ENCODE results near the gene ABCC3.

ABCC3 gene

DNA sequence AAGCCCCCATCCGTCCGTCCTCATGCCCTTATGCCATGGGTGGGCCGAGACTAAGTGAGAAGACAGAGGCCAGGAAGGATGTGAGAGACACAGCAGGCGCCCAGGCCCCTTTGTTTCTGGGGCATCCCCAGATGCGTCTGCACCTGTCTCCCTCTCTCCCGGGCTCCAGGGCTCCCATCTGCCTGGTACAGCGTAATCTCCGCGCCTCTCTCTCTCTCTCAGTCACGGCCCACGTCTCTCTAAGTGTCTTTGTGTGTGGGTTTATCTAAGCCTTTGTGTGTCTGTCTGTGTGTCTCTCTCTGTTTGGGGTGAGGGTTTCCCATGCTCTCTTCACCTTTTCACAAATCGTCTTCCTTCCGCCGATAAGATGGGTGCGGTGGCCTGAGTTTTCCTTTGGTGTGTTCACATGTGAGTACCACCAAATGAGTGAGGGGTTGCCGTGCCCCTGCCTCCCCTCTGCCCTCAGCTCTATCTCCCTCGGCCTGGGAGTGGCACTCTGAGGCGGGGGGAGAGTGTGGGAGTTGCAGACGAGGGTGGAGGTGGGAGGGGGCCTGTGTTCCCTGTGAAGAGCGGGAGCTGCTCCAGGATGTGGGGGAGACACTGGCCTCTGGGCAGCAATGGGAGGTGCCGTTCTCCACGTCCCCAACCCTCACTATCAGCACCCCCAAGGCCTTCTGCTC lies 25.8 kb upstream of the ABCC3 start:
- DNase-seq, result peak; percentile 91

- DNase-seq, result peak; percentile 20
Observed at GRCh38 chr17:50609380-50610074, 25.2 kb upstream of the ABCC3 start.

GRCh38 chr17:50611634-50612033 lies 23.0 kb upstream of the ABCC3 start:
- DNase-seq, result no peak

GRCh38 chr17:50612281-50612680 lies 22.4 kb upstream of the ABCC3 start:
- DNase-seq, result no peak

GRCh38 chr17:50613007-50613992 lies 21.4 kb upstream of the ABCC3 start:
- no peak for DNase-seq

- DNase-seq, result no peak
Observed at GRCh38 chr17:50614471-50615051, 20.1 kb upstream of the ABCC3 start.

DNA sequence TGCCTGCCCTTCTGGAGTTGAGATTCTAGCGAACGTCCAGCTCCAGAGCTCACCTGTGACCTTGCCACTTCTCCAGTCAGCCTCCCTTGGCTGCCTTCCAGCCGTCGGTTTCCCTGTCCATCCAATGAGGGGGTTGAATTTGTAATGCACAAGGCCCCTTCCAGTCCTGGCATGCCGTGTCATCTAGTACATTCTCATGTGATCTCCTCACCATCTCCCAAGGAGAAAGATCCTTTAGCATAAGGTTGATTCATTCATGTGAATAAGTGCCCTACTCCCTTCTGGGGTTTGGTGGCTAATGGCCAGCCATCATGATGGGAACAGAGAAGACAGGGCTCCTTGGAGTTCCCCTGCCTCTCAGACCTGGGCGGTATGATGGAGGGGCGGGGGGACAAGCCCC lies 18.9 kb upstream of the ABCC3 start:
- DNase-seq, result no peak

GRCh38 chr17:50618300-50618699 lies 16.4 kb upstream of the ABCC3 start:
- DNase-seq, result no peak

GRCh38 chr17:50618941-50619340 lies 15.7 kb upstream of the ABCC3 start:
- no peak for DNase-seq

DNA sequence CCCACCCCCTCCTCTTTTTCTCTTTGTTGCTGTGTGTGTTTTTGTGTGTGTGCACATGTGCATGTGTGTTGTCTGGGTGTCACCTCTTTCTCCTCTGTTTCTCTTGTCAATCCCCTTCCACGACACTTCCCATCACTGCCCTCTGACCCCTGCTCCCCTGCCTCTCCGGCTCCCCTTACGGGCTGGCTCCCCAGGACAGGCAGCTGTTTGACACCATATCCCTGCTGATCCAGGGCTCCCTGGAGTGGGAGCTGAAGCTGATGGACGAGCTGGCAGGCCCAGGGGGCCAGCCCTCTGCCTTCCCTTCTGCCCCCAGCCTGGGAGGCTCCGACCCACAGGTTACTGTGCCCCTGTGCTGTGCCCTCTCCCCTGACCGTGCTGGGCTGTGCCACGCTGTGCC lies 15.2 kb upstream of the ABCC3 start:
- no peak for DNase-seq

DNA sequence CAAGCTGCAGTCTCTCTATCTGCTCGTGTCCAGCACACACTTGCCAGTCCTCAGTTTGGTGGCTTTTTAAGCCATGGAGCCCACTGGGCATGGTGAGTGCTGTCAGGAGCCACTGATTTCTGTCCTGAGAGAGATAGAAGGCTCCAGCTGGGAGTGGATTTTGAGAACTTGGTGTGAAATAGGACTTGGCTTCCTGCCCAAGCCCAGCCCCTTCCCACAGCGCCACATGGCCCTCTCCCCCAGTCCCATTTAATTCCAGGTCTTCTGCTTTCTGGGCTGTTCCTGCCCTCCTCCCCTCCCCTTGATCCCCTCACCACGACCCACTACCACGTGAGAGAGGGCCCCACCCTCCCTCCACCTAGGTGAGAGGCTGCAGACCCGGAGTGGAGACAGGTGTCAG lies 14.4 kb upstream of the ABCC3 start:
- no peak for DNase-seq

- no peak for DNase-seq
Observed at GRCh38 chr17:50620858-50621257, 13.8 kb upstream of the ABCC3 start.

- DNase-seq, result no peak
Observed at GRCh38 chr17:50621574-50622031, 13.1 kb upstream of the ABCC3 start.

GRCh38 chr17:50624321-50624934 lies 10.3 kb upstream of the ABCC3 start:
- DNase-seq, result no peak

DNA sequence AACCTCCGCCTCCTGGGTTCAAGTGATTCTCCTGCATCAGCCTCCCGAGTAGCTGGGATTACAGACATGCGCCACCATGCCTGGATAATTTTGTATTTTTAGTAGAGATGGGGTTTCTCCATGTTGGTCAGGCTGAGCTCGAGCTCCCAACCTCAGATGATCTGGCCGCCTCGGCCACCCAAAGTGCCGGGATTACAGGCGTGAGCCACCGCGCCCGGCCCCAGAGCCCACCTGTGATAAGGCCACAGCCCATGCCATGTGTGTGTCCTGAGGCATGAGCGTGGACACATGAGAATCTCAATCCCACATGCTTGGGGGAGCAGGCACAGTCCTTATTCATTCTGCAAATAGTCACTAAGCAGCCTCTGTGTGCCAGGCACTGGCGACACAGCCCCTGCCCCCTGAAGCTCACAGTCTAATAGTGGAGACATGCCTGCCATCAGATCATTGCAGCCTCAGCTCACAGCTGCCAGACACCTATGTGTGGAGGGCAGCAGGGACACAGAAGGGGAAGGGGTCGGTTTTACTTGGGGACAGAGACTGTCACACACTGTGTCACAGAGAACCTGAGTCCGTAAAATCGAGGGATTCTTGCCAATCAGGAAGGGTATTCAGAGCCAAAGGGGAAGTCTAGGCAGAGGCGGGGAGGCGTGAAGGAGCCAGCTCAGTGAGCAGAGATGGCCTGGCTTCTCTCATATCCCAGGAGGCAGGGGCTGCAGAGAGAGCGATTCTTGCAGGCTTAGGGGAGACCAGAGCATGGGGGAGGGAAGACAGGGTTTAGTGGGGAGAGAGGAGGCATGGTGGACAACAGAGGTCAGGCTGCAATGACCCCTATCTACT lies 9.4 kb upstream of the ABCC3 start:
- no peak for DNase-seq

GRCh38 chr17:50626037-50626574 lies 8.6 kb upstream of the ABCC3 start:
- no peak for DNase-seq

GRCh38 chr17:50627036-50627781 lies 7.5 kb upstream of the ABCC3 start:
- no peak for DNase-seq

- no peak for DNase-seq
Observed at GRCh38 chr17:50627782-50628601, 6.7 kb upstream of the ABCC3 start.

DNA sequence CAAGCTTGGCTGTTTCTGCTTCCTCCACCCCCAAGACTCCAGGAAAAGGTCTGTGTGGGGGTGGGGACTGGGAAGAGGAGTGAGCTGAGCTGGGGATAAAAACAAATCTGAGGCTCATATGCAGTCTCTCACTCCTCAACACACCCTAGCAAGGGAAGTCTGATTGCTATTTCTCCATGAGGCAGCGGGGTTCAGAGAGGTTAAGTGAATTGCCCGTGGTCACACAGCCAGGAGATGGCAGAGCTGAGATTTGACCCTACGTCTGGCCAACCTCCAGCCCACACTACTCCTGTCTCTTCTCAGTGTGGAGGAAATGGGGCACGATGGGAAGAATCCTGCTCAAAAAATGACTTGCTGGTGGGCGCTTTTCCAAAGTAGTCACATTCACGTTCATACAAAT lies 4.8 kb upstream of the ABCC3 start:
- DNase-seq, result no peak
